Panc1 (cell line): ENCODE results near the gene NSMCE1.

Experiments used
- POLR2AphosphoS5 ChIP-seq: IDR thresholded peaks from 2 replicates; pipeline ENCODE4 v1.6.1; 2012; ENCODE audit warnings: mild to moderate bottlenecking, low read depth, low read length, moderate library complexity
- SIN3A ChIP-seq: IDR thresholded peaks from 2 replicates; pipeline ENCODE4 v1.6.1; 2012; ENCODE audit warnings: low read depth, mild to moderate bottlenecking, low read length, moderate library complexity, borderline replicate concordance; ENCODE audit not compliant: insufficient read depth
- TF ChIP-seq, protein P1 (sequence below): fragments of 450-650 bp; IDR thresholded peaks from 2 replicates; pipeline ENCODE4 v1.5.1; 2017; ENCODE audit warnings: mild to moderate bottlenecking

DNA sequence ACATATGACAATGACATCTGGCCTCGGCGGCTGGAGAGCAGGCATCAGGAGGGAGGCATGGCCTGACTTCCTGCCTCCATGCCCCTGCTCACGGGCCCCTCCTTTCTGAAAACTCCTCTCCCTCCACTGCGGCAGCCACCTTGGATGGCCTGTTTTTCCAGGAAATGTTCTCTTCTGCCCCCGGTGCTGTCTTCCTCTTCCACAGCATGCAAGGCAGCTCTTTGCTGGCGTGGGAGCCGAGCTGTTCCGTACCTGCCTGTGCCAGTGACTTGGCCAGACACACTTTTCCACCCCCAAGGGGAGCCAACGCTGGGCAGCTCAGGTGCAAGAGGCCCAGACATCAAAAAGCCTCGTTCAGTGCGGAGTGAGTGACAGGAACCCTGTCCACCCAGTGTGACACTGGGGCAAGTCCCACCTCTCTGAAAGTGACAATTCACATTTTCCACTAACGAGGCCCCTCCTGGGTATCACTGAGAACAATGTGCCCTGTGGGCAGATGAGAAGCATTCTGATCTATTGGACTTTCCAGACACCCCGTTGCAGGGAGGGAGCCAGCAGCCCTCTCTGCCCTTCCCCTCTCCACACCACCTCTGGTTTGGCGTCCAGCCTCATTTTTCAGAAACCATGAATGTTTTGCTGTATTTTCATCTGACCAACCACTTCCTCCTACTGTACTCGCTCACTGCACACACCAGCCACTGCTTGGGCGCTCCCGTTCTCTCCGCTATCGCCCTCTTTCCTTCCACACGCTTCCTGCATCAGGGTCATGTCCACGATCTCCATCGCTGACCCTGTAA lies 31.2 kb downstream of the NSMCE1 start:
- TF ChIP-seq, protein P1, sequence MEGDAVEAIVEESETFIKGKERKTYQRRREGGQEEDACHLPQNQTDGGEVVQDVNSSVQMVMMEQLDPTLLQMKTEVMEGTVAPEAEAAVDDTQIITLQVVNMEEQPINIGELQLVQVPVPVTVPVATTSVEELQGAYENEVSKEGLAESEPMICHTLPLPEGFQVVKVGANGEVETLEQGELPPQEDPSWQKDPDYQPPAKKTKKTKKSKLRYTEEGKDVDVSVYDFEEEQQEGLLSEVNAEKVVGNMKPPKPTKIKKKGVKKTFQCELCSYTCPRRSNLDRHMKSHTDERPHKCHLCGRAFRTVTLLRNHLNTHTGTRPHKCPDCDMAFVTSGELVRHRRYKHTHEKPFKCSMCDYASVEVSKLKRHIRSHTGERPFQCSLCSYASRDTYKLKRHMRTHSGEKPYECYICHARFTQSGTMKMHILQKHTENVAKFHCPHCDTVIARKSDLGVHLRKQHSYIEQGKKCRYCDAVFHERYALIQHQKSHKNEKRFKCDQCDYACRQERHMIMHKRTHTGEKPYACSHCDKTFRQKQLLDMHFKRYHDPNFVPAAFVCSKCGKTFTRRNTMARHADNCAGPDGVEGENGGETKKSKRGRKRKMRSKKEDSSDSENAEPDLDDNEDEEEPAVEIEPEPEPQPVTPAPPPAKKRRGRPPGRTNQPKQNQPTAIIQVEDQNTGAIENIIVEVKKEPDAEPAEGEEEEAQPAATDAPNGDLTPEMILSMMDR: no peak
- TF ChIP-seq SIN3A (no peak), POLR2AphosphoS5 (no peak)
